Right atrium auricular region (tissue), 2 donors: Measurements from ENCODE around the gene GARIN5A. TPM values are rescaled to one million over a fixed set of nuclear protein-coding genes. Genes with fewer than 3 reads are reported as not detected.

Source experiments
- DNase-seq: peaks from one replicate; pipeline ENCODE4 v3.0.0-alpha.2; 2019; ENCODE audit warnings: low spot score
- H3K27ac ChIP-seq, 2 donors: fragments of 200-600 bp; sonication (generic); 1 replicate in 1 of 2; 2 replicates in 1 of 2; pipeline ENCODE4 v1.5.1; 2016 to 2019
- H3K27me3 ChIP-seq, 2 donors: fragments of 200-600 bp; sonication (generic); one replicate each; pipeline versions ENCODE4 v1.5.1 to v1.6.0; 2017 to 2019
- H3K36me3 ChIP-seq: fragments of 200-600 bp; sonication (generic); one replicate; pipeline ENCODE4 v1.5.1; 2016
- H3K4me1 ChIP-seq, 2 donors: fragments of 200-600 bp; sonication (generic); one replicate each; pipeline versions ENCODE4 v1.5.1 to v1.6.0; 2017 to 2019
- H3K4me3 ChIP-seq, 2 donors: fragments of 200-600 bp; sonication (generic); 1 replicate in 1 of 2; 2 replicates in 1 of 2; pipeline ENCODE4 v1.5.1; 2017 to 2019; ENCODE audit warnings: mild to moderate bottlenecking in 1 of 2, moderate library complexity in 1 of 2
- H3K9me3 ChIP-seq, 2 donors: fragments of 200-600 bp; sonication (generic); one replicate each; pipeline ENCODE4 v1.5.1; 2019
- CTCF ChIP-seq, 2 donors: fragments of 200-600 bp; sonication (generic); IDR thresholded peaks; one replicate each; pipeline ENCODE4 v1.5.1; 2019; ENCODE audit warnings: antibody characterized with exemption in 2 of 2
- total RNA-seq, 2 donors: library from RNA; depleted of rRNA; stranded (reverse); fragments of >200 nt; gene quantifications; one replicate each; pipeline ENCODE4 v1.1.0, GENCODE V29; 2016

Gene GARIN5A
- total RNA-seq, 2 donors from 2014 or later = 1.4 to 2.3 TPM

- no peaks in the 10 kb centered on the region for H3K27me3 ChIP-seq
Observed at GRCh38 chr19:50425581-50425980, 51.1 kb downstream of the GARIN5A start.

GRCh38 chr19:50423279-50424113 is 53.2 kb downstream of the GARIN5A start:
- H3K27me3 ChIP-seq = peaks cover 4 to 5% of the 10 kb centered on the region in 2 donors
- no peak overlapping the region for H3K27ac ChIP-seq
- H3K9me3 ChIP-seq = no peaks in the 10 kb centered on the region
- no peak overlapping the region for H3K4me3 ChIP-seq
- DNase-seq = no peak
- no peaks in the 10 kb centered on the region for H3K36me3 ChIP-seq
- peaks cover 0 to 13% of the 10 kb centered on the region in 2 donors for H3K4me1 ChIP-seq
- no peak for TF ChIP-seq CTCF (IDR thresholded peaks at IDR 0.05)

More at GRCh38 chr19:50425581-50425980, 51.1 kb downstream of the GARIN5A start:
- Histone ChIP-seq H3K4me3 (no peak overlapping the region), H3K9me3 (no peaks in the 10 kb centered on the region), H3K27ac (no peak overlapping the region), H3K36me3 (no peaks in the 10 kb centered on the region), H3K4me1 (peaks cover 0 to 8% of the 10 kb centered on the region in 2 donors)
- no peak for DNase-seq
- TF ChIP-seq CTCF (IDR thresholded peaks at IDR 0.05) = no peak

GRCh38 chr19:50422397-50423278 is 54.0 kb downstream of the GARIN5A start:
- no peak overlapping the region for H3K4me3 ChIP-seq
- no peak for DNase-seq
- no peak overlapping the region for H3K27ac ChIP-seq
- peaks cover 4 to 5% of the 10 kb centered on the region in 2 donors for H3K27me3 ChIP-seq
- no peaks in the 10 kb centered on the region for H3K36me3 ChIP-seq
- peaks cover 0 to 10% of the 10 kb centered on the region in 2 donors for H3K4me1 ChIP-seq
- no peak for TF ChIP-seq CTCF (IDR thresholded peaks at IDR 0.05)
- H3K9me3 ChIP-seq = no peaks in the 10 kb centered on the region

- no peak overlapping the region for H3K27ac ChIP-seq
- H3K9me3 ChIP-seq = no peaks in the 10 kb centered on the region
- H3K4me1 ChIP-seq = peaks cover 0 to 10% of the 10 kb centered on the region in 2 donors
- H3K4me3 ChIP-seq = no peak overlapping the region
- TF ChIP-seq CTCF (IDR thresholded peaks at IDR 0.05) = no peak
- no peaks in the 10 kb centered on the region for H3K36me3 ChIP-seq
- DNase-seq = no peak
- peaks cover 4 to 5% of the 10 kb centered on the region in 2 donors for H3K27me3 ChIP-seq
Observed at GRCh38 chr19:50420808-50421207, 55.8 kb downstream of the GARIN5A start.

GRCh38 chr19:50420127-50420526 is 56.5 kb downstream of the GARIN5A start:
- peaks cover 4 to 5% of the 10 kb centered on the region in 2 donors for H3K27me3 ChIP-seq
- no peak overlapping the region for H3K27ac ChIP-seq
- H3K9me3 ChIP-seq = no peaks in the 10 kb centered on the region
- H3K4me1 ChIP-seq = peaks cover 0 to 10% of the 10 kb centered on the region in 2 donors
- no peak overlapping the region for H3K4me3 ChIP-seq
- no peak for DNase-seq
- no peak for TF ChIP-seq CTCF (IDR thresholded peaks at IDR 0.05)
- no peaks in the 10 kb centered on the region for H3K36me3 ChIP-seq
